HepG2 (cell line): ENCODE data around the gene ADCY9.

Experiments used
- AKNA ChIP-seq: sonication (generic); formaldehyde crosslinking; IDR thresholded peaks from 2 replicates; pipeline ENCODE4 v1.4.0; 2020; ENCODE audit warnings: missing genetic modification reagents, borderline replicate concordance
- ARNT ChIP-seq: fragments of 450-650 bp; IDR thresholded peaks from 2 replicates; pipeline ENCODE4 v1.6.1; 2017
- CEBPB ChIP-seq: IDR thresholded peaks from 2 replicates; pipeline ENCODE4 v1.6.1; 2011; ENCODE audit warnings: low read depth, low read length, improper control_type of control experiment, borderline replicate concordance
- TCF7L2 ChIP-seq: IDR thresholded peaks from 2 replicates; pipeline ENCODE4 v1.6.1; 2011; ENCODE audit warnings: mild to moderate bottlenecking, low read depth, low read length, moderate library complexity
- TEAD2 ChIP-seq: sonication (generic); formaldehyde crosslinking; IDR thresholded peaks from 2 replicates; pipeline ENCODE4 v1.9.0; 2021; ENCODE audit warnings: missing genetic modification reagents
- TP53 ChIP-seq: sonication (generic); formaldehyde crosslinking; conservative IDR thresholded peaks from 2 replicates; pipeline ENCODE4 v1.4.0; 2020; ENCODE audit warnings: missing genetic modification reagents
- TF ChIP-seq, protein P1 (sequence below): IDR thresholded peaks from 2 replicates; pipeline ENCODE4 v1.6.1; 2012; ENCODE audit warnings: inconsistent platforms
- TF ChIP-seq, protein P2 (sequence below): sonication (generic); formaldehyde crosslinking; IDR thresholded peaks from 2 replicates; pipeline ENCODE4 v1.5.0; 2020; ENCODE audit warnings: mild to moderate bottlenecking, missing genetic modification reagents, moderate library complexity

GRCh38 chr16:4115949-4116318, 308 bp downstream of the ADCY9 start:
- TF ChIP-seq, protein P1, sequence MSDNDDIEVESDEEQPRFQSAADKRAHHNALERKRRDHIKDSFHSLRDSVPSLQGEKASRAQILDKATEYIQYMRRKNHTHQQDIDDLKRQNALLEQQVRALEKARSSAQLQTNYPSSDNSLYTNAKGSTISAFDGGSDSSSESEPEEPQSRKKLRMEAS, result no peak
- TF ChIP-seq TP53 (CRISPR knock-in tag), result no peak
- no peak for TF ChIP-seq TEAD2
- TF ChIP-seq ARNT, result no peak
- no peak for TF ChIP-seq CEBPB
- TF ChIP-seq AKNA, result no peak
- no peak for TF ChIP-seq TCF7L2
- TF ChIP-seq, protein P2, sequence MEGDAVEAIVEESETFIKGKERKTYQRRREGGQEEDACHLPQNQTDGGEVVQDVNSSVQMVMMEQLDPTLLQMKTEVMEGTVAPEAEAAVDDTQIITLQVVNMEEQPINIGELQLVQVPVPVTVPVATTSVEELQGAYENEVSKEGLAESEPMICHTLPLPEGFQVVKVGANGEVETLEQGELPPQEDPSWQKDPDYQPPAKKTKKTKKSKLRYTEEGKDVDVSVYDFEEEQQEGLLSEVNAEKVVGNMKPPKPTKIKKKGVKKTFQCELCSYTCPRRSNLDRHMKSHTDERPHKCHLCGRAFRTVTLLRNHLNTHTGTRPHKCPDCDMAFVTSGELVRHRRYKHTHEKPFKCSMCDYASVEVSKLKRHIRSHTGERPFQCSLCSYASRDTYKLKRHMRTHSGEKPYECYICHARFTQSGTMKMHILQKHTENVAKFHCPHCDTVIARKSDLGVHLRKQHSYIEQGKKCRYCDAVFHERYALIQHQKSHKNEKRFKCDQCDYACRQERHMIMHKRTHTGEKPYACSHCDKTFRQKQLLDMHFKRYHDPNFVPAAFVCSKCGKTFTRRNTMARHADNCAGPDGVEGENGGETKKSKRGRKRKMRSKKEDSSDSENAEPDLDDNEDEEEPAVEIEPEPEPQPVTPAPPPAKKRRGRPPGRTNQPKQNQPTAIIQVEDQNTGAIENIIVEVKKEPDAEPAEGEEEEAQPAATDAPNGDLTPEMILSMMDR (CRISPR knock-in tag), result no peak
